Caco-2 (cell line): ENCODE results near the gene PCDH15. TPM values are rescaled to one million over a fixed set of nuclear protein-coding genes. Genes with fewer than 3 reads are reported as not detected.

Experiments
- BruUV-seq: library from RNA; stranded (reverse); fragments of 400-500 nt; replicated peaks from 2 replicates; lab custom pipeline; 2021; lab: Mats Ljungman, UMichigan
- CTCF ChIA-PET: fragments of 300-600 bp; sonication (Branson Sonifier 250); formaldehyde crosslinking; loops from one replicate; lab custom pipeline; 2022; ENCODE audit warnings: antibody characterized with exemption; lab: Charles Lee
- POLR2A ChIA-PET: fragments of 300-600 bp; sonication (Branson Sonifier 250); formaldehyde crosslinking; loops from one replicate; lab custom pipeline; 2022; ENCODE audit warnings: antibody characterized with exemption; lab: Charles Lee
- DNase-seq, 2 experiments: peaks; one replicate each; pipeline versions ENCODE4 v3.0.0 to v3.0.0-alpha.2; 2020 to 2022
- H3K27me3 ChIP-seq: replicated peaks from 2 replicates; pipeline ENCODE4 v1.6.0; 2011; ENCODE audit warnings: low read length; ENCODE audit not compliant: control insufficient read depth, insufficient read depth
- H3K36me3 ChIP-seq: 2 replicates; pipeline ENCODE4 v1.5.1; 2011; ENCODE audit warnings: low read length; ENCODE audit not compliant: control insufficient read depth, insufficient read depth
- H3K4me1 ChIP-seq: fragments of 250-450 bp; sonication (Bioruptor Pico); 2 replicates; pipeline ENCODE4 v1.5.1; 2020; ENCODE audit warnings: mild to moderate bottlenecking
- H3K4me3 ChIP-seq: 2 replicates; pipeline ENCODE4 v1.5.1; 2011; ENCODE audit warnings: low read depth, mild to moderate bottlenecking, control low read depth, low read length
- H3K9me3 ChIP-seq: fragments of 250-450 bp; sonication (Bioruptor Pico); 2 replicates; pipeline ENCODE4 v1.5.1; 2020; ENCODE audit warnings: mild to moderate bottlenecking, moderate library complexity
- H3K27ac Mint-ChIP-seq: one replicate; pipeline ENCODE4 v1.8.0; 2022; ENCODE audit warnings: mixed read lengths; ENCODE audit not compliant: unreplicated experiment
- H3K27me3 Mint-ChIP-seq: one replicate; pipeline ENCODE4 v1.8.0; 2022; ENCODE audit warnings: mixed read lengths; ENCODE audit not compliant: insufficient read depth, unreplicated experiment
- H3K36me3 Mint-ChIP-seq: one replicate; pipeline ENCODE4 v1.8.0; 2022; ENCODE audit warnings: mild to moderate bottlenecking, mixed read lengths; ENCODE audit not compliant: insufficient read depth, unreplicated experiment
- H3K4me1 Mint-ChIP-seq: one replicate; pipeline ENCODE4 v1.8.0; 2022; ENCODE audit warnings: low read depth, mixed read lengths; ENCODE audit not compliant: unreplicated experiment
- H3K4me3 Mint-ChIP-seq: one replicate; pipeline ENCODE4 v1.8.0; 2022; ENCODE audit warnings: mild to moderate bottlenecking, moderate library complexity, mixed read lengths; ENCODE audit not compliant: unreplicated experiment
- H3K9me3 Mint-ChIP-seq: one replicate; pipeline ENCODE4 v1.8.0; 2022; ENCODE audit warnings: mixed read lengths; ENCODE audit not compliant: unreplicated experiment
- intact Hi-C: fragments of 100-400 bp; cut with micrococcal nuclease; formaldehyde crosslinking; loops from one replicate; pipeline ENCODE4 v1.10.0; 2022; ENCODE audit not compliant: unreplicated experiment
- total RNA-seq: library from RNA; stranded (reverse); gene quantifications from 2 replicates; pipeline ENCODE4 v1.2.3, GENCODE V29; 2022
- TF ChIP-seq, protein P1 (sequence below), 2 experiments: fragments of 200-600 bp in 1 of 2; IDR thresholded peaks; 1 replicate in 1 of 2; 2 replicates in 1 of 2; pipeline versions ENCODE4 v1.5.1 to v1.8.0; 2011 to 2022; ENCODE audit warnings: antibody characterized with exemption in 1 of 2, control low read depth in 1 of 2, inconsistent platforms in 1 of 2, low read depth in 1 of 2, low read length in 1 of 2, mild to moderate bottlenecking in 1 of 2, moderate library complexity in 1 of 2; ENCODE audit not compliant: insufficient read depth in 1 of 2, severe bottlenecking in 1 of 2, unreplicated experiment in 1 of 2

Gene PCDH15
- total RNA-seq, 1 experiment from 2014 or later, result 0.02 TPM

DNA sequence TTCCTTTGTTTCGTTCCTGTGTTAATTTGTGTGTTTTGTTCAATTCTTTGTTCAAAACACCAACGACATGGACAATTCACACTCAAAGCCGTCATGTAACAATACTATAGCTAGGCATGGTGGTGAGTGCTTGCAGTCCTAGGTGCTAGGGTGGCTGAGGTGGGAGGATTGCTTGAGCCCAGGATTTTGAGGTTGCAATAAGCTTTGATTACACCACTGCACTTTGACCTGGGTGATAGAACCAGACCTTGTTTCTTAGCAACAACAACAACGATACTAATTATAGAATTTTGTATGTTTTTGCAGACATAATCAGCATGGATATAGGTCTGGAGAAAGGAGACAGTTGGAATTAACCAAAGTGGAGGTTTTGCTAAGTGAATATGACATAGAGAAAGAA, 936.2 kb downstream of the PCDH15 start:
- Histone ChIP-seq H3K27me3 (no peaks in the 10 kb centered on the region), H3K36me3 (no peaks in the 10 kb centered on the region), H3K4me3 (no peak overlapping the region), H3K4me1 (no peaks in the 10 kb centered on the region), H3K9me3 (no peaks in the 10 kb centered on the region)
- no TSS peak for BruUV-seq
- Mint-ChIP-seq H3K27ac (no peak overlapping the region), H3K4me1 (no peaks in the 10 kb centered on the region), H3K4me3 (no peak overlapping the region), H3K9me3 (no peaks in the 10 kb centered on the region), H3K27me3 (no peaks in the 10 kb centered on the region), H3K36me3 (no peaks in the 10 kb centered on the region)
- peak in 1 of 2 experiments; percentile 26 for DNase-seq
- CTCF ChIA-PET, result no interaction called here
- TF ChIP-seq, protein P1, sequence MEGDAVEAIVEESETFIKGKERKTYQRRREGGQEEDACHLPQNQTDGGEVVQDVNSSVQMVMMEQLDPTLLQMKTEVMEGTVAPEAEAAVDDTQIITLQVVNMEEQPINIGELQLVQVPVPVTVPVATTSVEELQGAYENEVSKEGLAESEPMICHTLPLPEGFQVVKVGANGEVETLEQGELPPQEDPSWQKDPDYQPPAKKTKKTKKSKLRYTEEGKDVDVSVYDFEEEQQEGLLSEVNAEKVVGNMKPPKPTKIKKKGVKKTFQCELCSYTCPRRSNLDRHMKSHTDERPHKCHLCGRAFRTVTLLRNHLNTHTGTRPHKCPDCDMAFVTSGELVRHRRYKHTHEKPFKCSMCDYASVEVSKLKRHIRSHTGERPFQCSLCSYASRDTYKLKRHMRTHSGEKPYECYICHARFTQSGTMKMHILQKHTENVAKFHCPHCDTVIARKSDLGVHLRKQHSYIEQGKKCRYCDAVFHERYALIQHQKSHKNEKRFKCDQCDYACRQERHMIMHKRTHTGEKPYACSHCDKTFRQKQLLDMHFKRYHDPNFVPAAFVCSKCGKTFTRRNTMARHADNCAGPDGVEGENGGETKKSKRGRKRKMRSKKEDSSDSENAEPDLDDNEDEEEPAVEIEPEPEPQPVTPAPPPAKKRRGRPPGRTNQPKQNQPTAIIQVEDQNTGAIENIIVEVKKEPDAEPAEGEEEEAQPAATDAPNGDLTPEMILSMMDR (IDR thresholded peaks at IDR 0.05; ENCODE audit: insufficient read depth in 1 of 2, low read depth in 1 of 2, low read length in 1 of 2, severe bottlenecking in 1 of 2, unreplicated experiment in 1 of 2), result no peak
- intact Hi-C loops, result no loop called here
- POLR2A ChIA-PET, result no interaction called here

DNA sequence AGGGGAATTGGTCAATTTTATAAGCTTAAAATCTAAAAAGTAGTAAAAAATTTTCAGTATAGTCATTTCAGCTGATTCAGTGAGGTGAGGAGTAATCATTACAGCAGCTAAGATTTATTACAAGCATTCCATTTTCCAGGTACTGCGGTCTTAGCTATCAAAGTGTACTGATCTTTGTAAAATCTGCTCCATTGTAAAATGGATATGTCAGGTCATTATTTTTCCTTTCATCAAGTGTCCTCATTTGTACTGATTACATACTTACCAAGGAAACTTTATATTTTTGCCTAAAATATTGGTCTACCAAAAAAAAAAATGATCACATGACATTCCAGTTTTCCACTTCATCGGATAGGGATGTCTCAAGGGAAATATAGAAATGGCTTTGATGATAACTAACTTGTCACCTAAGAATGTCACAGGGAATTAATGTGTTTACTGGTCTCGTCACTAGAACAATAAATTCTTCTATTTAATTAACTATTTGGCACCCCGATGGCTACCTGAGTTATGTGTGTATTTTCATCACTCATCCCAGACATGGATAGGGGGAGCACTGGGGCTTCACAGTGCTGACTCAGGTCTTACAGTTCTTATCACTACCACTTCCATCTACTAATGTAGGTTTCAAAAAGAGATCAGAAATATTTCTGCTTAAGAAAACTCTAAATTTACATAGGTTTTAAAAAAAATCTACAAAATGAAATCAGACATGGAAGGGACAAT, 948.4 kb downstream of the PCDH15 start:
- intact Hi-C loops, result no loop called here
- Mint-ChIP-seq H3K36me3 (no peaks in the 10 kb centered on the region), H3K9me3 (no peaks in the 10 kb centered on the region), H3K27ac (no peak overlapping the region), H3K27me3 (no peaks in the 10 kb centered on the region), H3K4me3 (no peak overlapping the region), H3K4me1 (no peaks in the 10 kb centered on the region)
- BruUV-seq, result no TSS peak
- ChIA-PET POLR2A (no interaction called here), CTCF (no interaction called here)
- H3K27me3 ChIP-seq, result no peaks in the 10 kb centered on the region
- no peak for DNase-seq
- no peak overlapping the region for H3K4me3 ChIP-seq
- no peaks in the 10 kb centered on the region for H3K9me3 ChIP-seq
- no peaks in the 10 kb centered on the region for H3K36me3 ChIP-seq
- no peaks in the 10 kb centered on the region for H3K4me1 ChIP-seq
- TF ChIP-seq, protein P1 (IDR thresholded peaks at IDR 0.05; ENCODE audit: insufficient read depth in 1 of 2, low read depth in 1 of 2, low read length in 1 of 2, severe bottlenecking in 1 of 2, unreplicated experiment in 1 of 2), result no peak

DNA sequence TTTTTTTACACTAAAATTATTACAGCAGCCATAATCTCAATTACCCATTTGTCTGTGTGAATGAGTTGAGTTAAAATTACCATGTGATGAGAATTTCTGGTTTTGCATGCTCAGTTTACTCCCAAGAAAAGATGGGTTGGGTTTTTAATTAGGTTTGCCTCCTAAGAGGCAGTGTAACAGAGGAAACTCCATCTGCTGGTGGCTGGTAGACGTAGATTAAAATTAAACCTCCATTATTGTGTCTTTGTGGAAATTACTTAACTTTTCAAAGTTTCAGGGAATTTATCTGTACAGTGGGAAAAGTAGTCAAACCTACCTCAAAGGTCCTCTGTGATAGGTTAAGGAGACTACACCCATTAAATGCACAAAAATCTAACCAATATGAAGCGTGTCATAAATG, 954.2 kb downstream of the PCDH15 start:
- intact Hi-C loops, result loop anchor here (1.0 to 2.0 kb wide), 4 partner anchors 246 to 1028 kb away; no protein-coding TSS in a partner anchor

More for the DNA sequence above, 954.2 kb downstream of the PCDH15 start:
- no peaks in the 10 kb centered on the region for H3K9me3 ChIP-seq
- H3K9me3 Mint-ChIP-seq, result no peaks in the 10 kb centered on the region
- no peak overlapping the region for H3K4me3 ChIP-seq
- no peaks in the 10 kb centered on the region for H3K36me3 ChIP-seq
- H3K27me3 Mint-ChIP-seq, result no peaks in the 10 kb centered on the region
- H3K4me1 Mint-ChIP-seq, result no peaks in the 10 kb centered on the region
- H3K4me1 ChIP-seq, result no peaks in the 10 kb centered on the region
- H3K36me3 Mint-ChIP-seq, result no peaks in the 10 kb centered on the region
- no TSS peak for BruUV-seq
- H3K27ac Mint-ChIP-seq, result no peak overlapping the region
- H3K4me3 Mint-ChIP-seq, result no peak overlapping the region
- DNase-seq, result no peak
- H3K27me3 ChIP-seq, result no peaks in the 10 kb centered on the region
- CTCF ChIA-PET, result no interaction called here
- TF ChIP-seq, protein P1 (IDR thresholded peaks at IDR 0.05; ENCODE audit: insufficient read depth in 1 of 2, low read depth in 1 of 2, low read length in 1 of 2, severe bottlenecking in 1 of 2, unreplicated experiment in 1 of 2), result peak; percentile 35 to 55
- POLR2A ChIA-PET, result no interaction called here
